GM21360 (cell line): Measurements from ENCODE around the gene KY.
"Not testable (repeated sequence)": the region's sequence is repeated elsewhere in the genome, so short reads cannot be mapped to it uniquely, and the experiment has no call there.

Experiments used
- ATAC-seq: cut with Tn5 transposase; IDR thresholded peaks from one replicate; pipeline ENCODE4 v1.9.1; 2021; ENCODE audit warnings: mild to moderate bottlenecking, moderate library complexity; ENCODE audit not compliant: unreplicated experiment

Gene KY

GRCh38 chr3:134606033-134607025, 44.5 kb downstream of the KY start:
- no peak for ATAC-seq

- ATAC-seq: no peak
Measured at GRCh38 chr3:134605556-134605955, 45.3 kb downstream of the KY start.

- ATAC-seq: no peak
Measured at GRCh38 chr3:134603956-134604355, 46.9 kb downstream of the KY start.

GRCh38 chr3:134603480-134603879, 47.3 kb downstream of the KY start:
- no peak for ATAC-seq

GRCh38 chr3:134602440-134602814, 48.4 kb downstream of the KY start:
- no peak for ATAC-seq

GRCh38 chr3:134601539-134602439, 49.0 kb downstream of the KY start:
- no peak for ATAC-seq

- peak; percentile 70 for ATAC-seq
Measured at GRCh38 chr3:134600685-134601463, 49.9 kb downstream of the KY start.

GRCh38 chr3:134600206-134600605, 50.6 kb downstream of the KY start:
- ATAC-seq: no peak

- no peak for ATAC-seq
Measured at GRCh38 chr3:134598763-134599545, 51.9 kb downstream of the KY start.

GRCh38 chr3:134597390-134597970, 53.3 kb downstream of the KY start:
- ATAC-seq: no peak

GRCh38 chr3:134594986-134595385, 55.8 kb downstream of the KY start:
- ATAC-seq: not testable (repeated sequence)

GRCh38 chr3:134594331-134594741, 56.5 kb downstream of the KY start:
- no peak for ATAC-seq

GRCh38 chr3:134592806-134593205, 58.0 kb downstream of the KY start:
- no peak for ATAC-seq

- no peak for ATAC-seq
Measured at GRCh38 chr3:134590766-134591165, 60.1 kb downstream of the KY start.

GRCh38 chr3:134579141-134579665, 71.6 kb downstream of the KY start:
- ATAC-seq: no peak

- ATAC-seq: no peak
Measured at GRCh38 chr3:134576831-134577230, 74.0 kb downstream of the KY start.

GRCh38 chr3:134576426-134576825, 74.4 kb downstream of the KY start:
- no peak for ATAC-seq

GRCh38 chr3:134569899-134570298, 80.9 kb downstream of the KY start:
- ATAC-seq: not testable (repeated sequence)

- no peak for ATAC-seq
Measured at GRCh38 chr3:134568790-134569189, 82.0 kb downstream of the KY start.
